NCI-H128 (cell line): ENCODE measurements around the gene TRPM3.

Experiments
- DNase-seq: peaks from one replicate; lab custom pipeline; 2025; ENCODE audit not compliant: unreplicated experiment; lab: John Stamatoyannopoulos, UW

TRPM3 gene

GRCh38 chr9:70589571-70590314 is 531.7 kb downstream of the TRPM3 start:
- DNase-seq: no peak

DNA sequence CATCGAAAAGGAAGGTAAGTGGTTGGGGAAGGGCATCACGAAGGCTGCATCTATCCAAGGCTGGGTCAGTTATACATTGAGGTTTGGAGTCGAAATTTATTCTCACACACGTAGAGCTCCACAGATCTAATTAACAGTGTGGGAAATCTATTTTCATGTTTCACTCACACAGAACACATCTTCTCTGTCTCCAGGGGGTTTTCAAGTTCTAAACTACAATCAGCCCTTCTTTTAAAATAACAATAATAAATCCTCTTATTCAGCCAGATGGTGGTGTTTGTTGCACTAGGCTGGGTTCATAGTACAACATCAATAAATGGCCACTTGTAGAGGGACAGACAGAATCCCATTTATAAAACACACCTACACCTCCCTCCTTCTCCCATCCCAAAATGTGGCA is 532.4 kb downstream of the TRPM3 start:
- DNase-seq: no peak

DNA sequence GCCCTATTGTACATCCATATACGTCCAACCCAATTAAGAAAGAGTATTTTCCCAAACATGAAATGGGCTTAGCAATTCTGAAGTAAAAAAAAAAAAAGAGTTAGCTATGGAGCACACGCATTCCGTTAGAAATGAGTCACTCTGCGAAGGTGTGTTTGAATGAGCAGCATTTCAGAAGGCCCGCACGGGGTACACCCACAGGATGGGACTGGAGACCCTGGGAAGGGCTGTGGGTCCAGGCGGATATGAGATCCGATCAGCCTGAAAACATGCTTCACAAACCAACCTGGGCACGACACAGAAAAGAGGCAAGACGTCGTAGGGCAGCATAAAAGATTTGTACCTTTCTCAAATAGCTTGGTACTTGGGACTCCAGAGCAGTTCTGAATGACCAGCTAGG is 533.0 kb downstream of the TRPM3 start:
- DNase-seq: no peak

DNA sequence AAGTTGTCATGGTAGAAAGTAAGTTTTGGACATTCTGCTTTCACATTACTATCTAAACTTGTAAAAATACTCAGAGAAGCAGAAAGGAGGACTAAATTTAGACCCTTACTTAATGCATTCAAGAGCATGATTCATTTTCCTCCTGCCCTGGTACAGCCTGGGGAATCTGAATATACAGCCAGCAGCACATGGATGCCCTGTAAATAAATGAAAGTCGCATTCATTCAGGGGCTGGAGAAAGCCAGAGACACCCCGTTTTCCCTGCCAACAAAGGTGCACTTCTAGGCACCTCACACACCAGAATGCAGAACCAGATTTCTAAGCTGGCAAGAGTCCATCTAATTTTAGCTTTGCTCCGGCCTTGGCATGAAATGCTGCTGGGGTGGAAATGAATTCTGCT is 534.2 kb downstream of the TRPM3 start:
- DNase-seq: no peak

GRCh38 chr9:70586476-70586875 is 534.9 kb downstream of the TRPM3 start:
- DNase-seq: no peak

- DNase-seq: no peak
Observed at GRCh38 chr9:70581955-70582350, 539.5 kb downstream of the TRPM3 start.

GRCh38 chr9:70581214-70581954 is 540.0 kb downstream of the TRPM3 start:
- no peak for DNase-seq

GRCh38 chr9:70580606-70581195 is 540.7 kb downstream of the TRPM3 start:
- DNase-seq: no peak

DNA sequence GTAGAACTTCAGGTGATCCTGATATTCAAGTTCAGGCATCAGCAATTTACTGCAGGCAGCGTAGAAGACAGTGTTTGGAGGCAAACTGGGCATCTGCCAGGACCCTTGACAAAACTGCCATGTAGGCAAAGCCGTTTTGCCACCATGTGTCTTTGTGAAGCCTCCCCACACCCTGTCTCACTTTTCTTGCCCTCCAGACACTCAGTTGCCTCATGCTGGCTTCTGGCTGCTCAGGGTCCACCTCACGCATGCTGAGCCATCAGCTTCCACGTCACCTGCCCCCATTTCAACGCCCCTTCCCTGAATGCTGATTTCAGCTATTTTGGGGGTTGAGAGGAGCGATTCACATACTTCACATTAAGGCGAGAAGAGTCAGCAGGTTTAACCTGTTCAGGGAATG is 541.7 kb downstream of the TRPM3 start:
- no peak for DNase-seq

DNA sequence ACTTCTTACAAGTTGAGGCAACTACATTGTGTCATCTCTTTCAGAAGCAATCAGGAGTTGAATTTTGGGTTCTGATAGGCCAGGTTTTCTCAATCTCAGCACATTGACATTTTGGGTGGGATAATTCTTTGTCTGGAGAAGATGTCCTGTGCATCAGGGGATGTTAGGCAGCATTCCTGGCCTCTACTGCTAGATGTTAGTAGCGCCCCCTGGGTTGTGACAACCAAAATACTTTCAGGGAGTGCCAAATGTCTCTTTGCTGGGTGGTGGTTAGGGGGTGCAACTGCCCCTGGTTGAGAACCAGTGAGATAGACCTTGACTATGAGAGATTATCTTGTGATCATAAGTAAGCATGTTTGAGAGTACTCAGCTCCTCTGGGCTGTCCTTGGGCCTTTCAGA is 542.7 kb downstream of the TRPM3 start:
- DNase-seq: no peak

DNA sequence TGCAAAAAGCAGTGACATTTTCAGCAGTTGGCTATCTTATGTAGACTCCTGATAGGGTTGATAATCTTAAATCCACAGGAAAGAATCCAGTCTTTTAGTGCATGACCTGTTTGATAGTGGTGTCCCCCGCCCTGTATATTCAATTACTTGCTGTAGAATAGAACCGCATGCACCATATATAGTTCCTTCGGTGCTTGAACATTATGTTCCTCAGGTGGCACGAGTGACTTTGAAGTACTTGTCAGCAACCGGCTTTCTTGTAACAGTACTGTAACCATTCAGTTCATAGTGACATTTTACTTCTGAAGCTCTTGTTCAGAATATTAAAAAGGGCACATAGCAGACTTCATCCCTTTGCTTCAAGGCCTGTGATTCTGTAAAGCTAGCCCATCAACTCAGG is 543.8 kb downstream of the TRPM3 start:
- DNase-seq: no peak

DNA sequence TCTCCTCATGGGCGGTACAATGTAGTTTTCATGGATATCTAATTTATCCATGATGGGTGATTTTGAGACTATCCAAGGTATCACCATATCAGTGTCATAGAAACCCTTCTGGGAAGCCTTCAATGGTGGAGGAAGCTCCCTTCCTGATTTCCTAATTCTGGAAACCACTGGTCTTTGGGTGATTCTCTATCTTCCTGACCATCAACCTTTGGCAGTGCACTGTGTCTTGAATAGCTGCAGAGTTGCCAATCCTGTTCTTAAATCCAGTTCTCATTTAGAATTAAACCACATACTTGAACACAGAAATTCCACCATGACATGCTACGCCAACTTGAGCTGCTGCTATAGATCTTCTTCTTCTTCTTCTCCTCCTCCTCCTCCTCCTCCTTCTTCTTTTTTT is 545.3 kb downstream of the TRPM3 start:
- DNase-seq: no peak

- DNase-seq: no peak
Observed at GRCh38 chr9:70574151-70574837, 547.1 kb downstream of the TRPM3 start.

- no peak for DNase-seq
Observed at GRCh38 chr9:70573308-70573707, 548.1 kb downstream of the TRPM3 start.

- DNase-seq: no peak
Observed at GRCh38 chr9:70571258-70571657, 550.2 kb downstream of the TRPM3 start.

GRCh38 chr9:70569791-70570190 is 551.6 kb downstream of the TRPM3 start:
- DNase-seq: no peak

- DNase-seq: no peak
Observed at GRCh38 chr9:70569070-70569772, 552.2 kb downstream of the TRPM3 start.

DNA sequence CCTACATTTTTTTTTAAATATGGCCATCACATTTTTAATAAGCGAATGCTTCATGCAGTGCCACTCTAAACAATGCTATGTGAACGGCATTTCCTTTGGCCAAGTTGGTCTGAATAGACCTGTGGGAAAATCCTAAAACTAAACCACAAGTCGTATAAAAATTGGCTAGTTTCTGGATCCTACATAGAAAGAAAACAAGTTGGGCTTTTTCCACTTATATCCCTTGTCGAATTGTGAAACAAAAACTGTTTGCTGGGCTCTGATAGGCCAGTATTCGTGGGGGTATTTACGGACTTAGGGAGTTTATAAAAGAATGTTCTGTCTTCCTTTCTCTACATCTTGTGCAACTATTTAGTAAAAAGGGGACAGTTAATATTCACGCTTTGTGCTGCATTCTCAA is 553.9 kb downstream of the TRPM3 start:
- no peak for DNase-seq

DNA sequence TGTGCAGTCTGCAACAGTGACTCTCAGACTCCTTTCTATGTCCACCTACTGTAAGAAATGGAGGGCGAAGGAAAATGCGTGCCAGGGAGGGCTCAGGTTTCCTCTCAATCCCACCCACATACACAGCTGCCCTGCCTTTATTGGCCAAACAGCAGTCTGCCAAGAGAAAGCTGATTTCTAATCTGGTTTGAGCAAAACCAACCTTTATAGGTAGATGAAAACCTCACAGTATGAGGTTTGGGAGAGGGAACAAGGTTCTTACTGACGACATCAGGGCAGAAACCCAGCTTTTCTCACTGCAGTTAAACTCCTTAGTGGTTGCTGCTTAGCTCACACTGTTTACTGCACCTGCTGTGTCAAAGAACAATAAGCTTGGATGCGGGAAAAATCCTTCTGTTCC is 554.7 kb downstream of the TRPM3 start:
- DNase-seq: no peak

DNA sequence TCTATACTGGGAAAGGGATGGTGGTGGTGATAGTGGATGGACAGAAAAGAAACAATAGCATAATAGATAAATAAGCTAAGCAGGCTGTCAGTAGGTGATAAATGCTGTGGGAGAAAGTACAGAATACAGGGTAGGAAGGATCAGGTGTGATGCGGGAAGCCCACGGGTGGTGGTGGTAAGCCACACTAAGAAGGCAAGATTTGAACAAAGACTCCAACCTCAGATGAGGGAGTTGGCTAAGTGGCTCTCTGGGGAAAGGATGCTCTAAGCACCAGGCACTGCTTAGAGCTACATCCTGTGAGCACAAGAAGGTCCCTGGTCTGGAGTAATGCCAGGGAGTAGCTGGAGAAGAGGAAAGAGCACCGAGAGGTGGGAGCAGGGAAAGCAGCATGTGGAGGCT is 555.4 kb downstream of the TRPM3 start:
- DNase-seq: no peak
